SK-N-SH treated with all-trans-retinoic acid at 6 μM for 48 hours (cell line): ENCODE measurements around the gene ALG12.

Source experiments
- ATAC-seq: fragments of 200-7000 bp; cut with Tn5 transposase; 3 replicates; pipeline ENCODE4 v1.9.1; 2020; ENCODE audit warnings: mild to moderate bottlenecking, moderate library complexity
- ARNTL ChIP-seq: fragments of 450-650 bp; formaldehyde crosslinking; IDR thresholded peaks from 2 replicates; pipeline ENCODE4 v1.5.0; 2020; ENCODE audit warnings: low read depth, mild to moderate bottlenecking, moderate library complexity, borderline replicate concordance
- BACH2 ChIP-seq: fragments of 250-450 bp; sonication (Bioruptor Pico); IDR thresholded peaks from 2 replicates; pipeline ENCODE4 v1.9.0; 2021; ENCODE audit warnings: mild to moderate bottlenecking, borderline replicate concordance
- CREB5 ChIP-seq: fragments of 250-450 bp; sonication (Bioruptor Pico); IDR thresholded peaks from 2 replicates; pipeline ENCODE4 v1.5.1; 2020; ENCODE audit warnings: low read depth, mild to moderate bottlenecking, moderate library complexity
- ESRRG ChIP-seq: fragments of 250-450 bp; sonication (Bioruptor Pico); IDR thresholded peaks from 2 replicates; pipeline ENCODE4 v1.6.1; 2021; ENCODE audit warnings: mild to moderate bottlenecking
- ISL1 ChIP-seq: fragments of 250-450 bp; sonication (Bioruptor Pico); IDR thresholded peaks from 2 replicates; pipeline ENCODE4 v2.1.2; 2022; ENCODE audit warnings: mild to moderate bottlenecking, moderate library complexity
- OSR1 ChIP-seq: fragments of 250-450 bp; sonication (Bioruptor Pico); IDR thresholded peaks from 2 replicates; pipeline ENCODE4 v1.8.0; 2022; ENCODE audit warnings: moderate library complexity, mild to moderate bottlenecking, inconsistent platforms
- PATZ1 ChIP-seq: fragments of 250-450 bp; sonication (Bioruptor Pico); IDR thresholded peaks from 2 replicates; pipeline ENCODE4 v1.8.0; 2020; ENCODE audit warnings: mild to moderate bottlenecking, moderate library complexity, borderline replicate concordance
- POU6F1 ChIP-seq: fragments of 250-450 bp; sonication (Bioruptor Pico); IDR thresholded peaks from 2 replicates; pipeline ENCODE4 v1.8.0; 2021; ENCODE audit warnings: low read depth, mild to moderate bottlenecking, moderate library complexity, borderline replicate concordance
- PPARA ChIP-seq: fragments of 250-450 bp; sonication (Bioruptor Pico); IDR thresholded peaks from 2 replicates; pipeline ENCODE4 v1.5.0; 2020; ENCODE audit warnings: mild to moderate bottlenecking, borderline replicate concordance
- SNAI2 ChIP-seq: fragments of 250-450 bp; sonication (Bioruptor Pico); IDR thresholded peaks from 2 replicates; pipeline ENCODE4 v1.5.0; 2020; ENCODE audit warnings: mild to moderate bottlenecking, moderate library complexity
- TOX ChIP-seq: fragments of 250-450 bp; sonication (Bioruptor Pico); IDR thresholded peaks from 2 replicates; pipeline ENCODE4 v1.8.0; 2021; ENCODE audit warnings: mild to moderate bottlenecking, moderate library complexity, borderline replicate concordance
- TSHZ2 ChIP-seq: fragments of 250-450 bp; sonication (Bioruptor Pico); IDR thresholded peaks from 2 replicates; pipeline ENCODE4 v1.5.0; 2020; ENCODE audit warnings: mild to moderate bottlenecking, moderate library complexity
- ZFP30 ChIP-seq: fragments of 450-650 bp; formaldehyde crosslinking; IDR thresholded peaks from 2 replicates; pipeline ENCODE4 v1.5.0; 2022; ENCODE audit warnings: mild to moderate bottlenecking, moderate library complexity
- ZNF565 ChIP-seq: fragments of 450-650 bp; formaldehyde crosslinking; conservative IDR thresholded peaks from 2 replicates; pipeline ENCODE4 v1.5.0; 2020; ENCODE audit warnings: low read depth, mild to moderate bottlenecking, moderate library complexity
- ZNF70 ChIP-seq: fragments of 450-650 bp; formaldehyde crosslinking; IDR thresholded peaks from 2 replicates; pipeline ENCODE4 v1.5.0; 2020; ENCODE audit warnings: mild to moderate bottlenecking, moderate library complexity

Gene ALG12

GRCh38 chr22:49930596-49931412 is 12.6 kb upstream of the ALG12 start:
- peak; percentile 60 for ATAC-seq

GRCh38 chr22:49929994-49930575 is 11.8 kb upstream of the ALG12 start:
- ATAC-seq: no peak; the same call in 2 of the 3 replicates
- TF ChIP-seq POU6F1 (CRISPR knock-in tag) (no peak), ZFP30 (CRISPR knock-in tag) (no peak), TOX (CRISPR knock-in tag) (no peak)

More at GRCh38 chr22:49930596-49931412, 12.6 kb upstream of the ALG12 start:
- no peak for TF ChIP-seq TSHZ2 (CRISPR knock-in tag)
- no peak for TF ChIP-seq ZNF70 (CRISPR knock-in tag)
- TF ChIP-seq PATZ1: no peak
- no peak for TF ChIP-seq PPARA
- TF ChIP-seq ISL1 (CRISPR knock-in tag): no peak
- TF ChIP-seq BACH2: no peak
- TF ChIP-seq ZNF565 (CRISPR knock-in tag): no peak
- no peak for TF ChIP-seq OSR1
- TF ChIP-seq ARNTL (CRISPR knock-in tag): no peak
- no peak for TF ChIP-seq CREB5

- TF ChIP-seq PATZ1 (no peak), SNAI2 (CRISPR knock-in tag) (peak; percentile 35; the same call in 1 of the 2 replicates)
- peak; percentile 87 for ATAC-seq
Observed at GRCh38 chr22:49929211-49929979, 11.2 kb upstream of the ALG12 start.

- TF ChIP-seq ESRRG (CRISPR knock-in tag): no peak
- no peak for TF ChIP-seq SNAI2 (CRISPR knock-in tag)
- TF ChIP-seq, all 23 proteins: peak for 0
- no peak for ATAC-seq
Observed at GRCh38 chr22:49928555-49929210, 10.4 kb upstream of the ALG12 start.
